Measurements from ENCODE around the gene SMC3. TPM values are rescaled to one million over a fixed set of nuclear protein-coding genes. Genes with fewer than 3 reads are reported as not detected.
"Not testable (repeated sequence)": the region's sequence is repeated elsewhere in the genome, so short reads cannot be mapped to it uniquely, and the experiment has no call there.

The SMC3 gene
- total RNA-seq, 4 donors from 2014 or later: 16.2 to 32.4 (median 28.1) TPM

DNA sequence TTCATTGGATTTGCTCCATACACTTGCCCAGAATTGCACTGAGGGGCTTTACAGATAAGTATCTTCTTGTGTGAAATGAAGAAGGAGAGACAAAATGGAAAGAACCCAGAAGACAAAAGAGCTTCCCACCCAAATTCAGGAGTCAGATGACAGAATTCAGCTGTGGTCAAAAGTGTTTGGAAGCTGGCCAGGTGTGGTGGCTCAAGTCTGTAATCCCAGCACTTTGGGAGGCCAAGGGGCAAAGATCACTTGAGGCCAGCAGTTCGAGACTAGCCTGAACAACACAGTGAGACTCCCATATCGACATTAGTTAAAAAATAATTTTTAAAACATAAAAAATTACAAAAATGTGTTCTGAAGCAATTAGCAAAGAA, 42.6 kb upstream of the SMC3 start:
- TF ChIP-seq, protein P1, sequence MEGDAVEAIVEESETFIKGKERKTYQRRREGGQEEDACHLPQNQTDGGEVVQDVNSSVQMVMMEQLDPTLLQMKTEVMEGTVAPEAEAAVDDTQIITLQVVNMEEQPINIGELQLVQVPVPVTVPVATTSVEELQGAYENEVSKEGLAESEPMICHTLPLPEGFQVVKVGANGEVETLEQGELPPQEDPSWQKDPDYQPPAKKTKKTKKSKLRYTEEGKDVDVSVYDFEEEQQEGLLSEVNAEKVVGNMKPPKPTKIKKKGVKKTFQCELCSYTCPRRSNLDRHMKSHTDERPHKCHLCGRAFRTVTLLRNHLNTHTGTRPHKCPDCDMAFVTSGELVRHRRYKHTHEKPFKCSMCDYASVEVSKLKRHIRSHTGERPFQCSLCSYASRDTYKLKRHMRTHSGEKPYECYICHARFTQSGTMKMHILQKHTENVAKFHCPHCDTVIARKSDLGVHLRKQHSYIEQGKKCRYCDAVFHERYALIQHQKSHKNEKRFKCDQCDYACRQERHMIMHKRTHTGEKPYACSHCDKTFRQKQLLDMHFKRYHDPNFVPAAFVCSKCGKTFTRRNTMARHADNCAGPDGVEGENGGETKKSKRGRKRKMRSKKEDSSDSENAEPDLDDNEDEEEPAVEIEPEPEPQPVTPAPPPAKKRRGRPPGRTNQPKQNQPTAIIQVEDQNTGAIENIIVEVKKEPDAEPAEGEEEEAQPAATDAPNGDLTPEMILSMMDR (IDR thresholded peaks at IDR 0.05): no peak
- TF ChIP-seq POLR2A (IDR thresholded peaks at IDR 0.05): no peak
- no peaks in the 10 kb centered on the region for H3K27me3 ChIP-seq
- H3K36me3 ChIP-seq: no peaks in the 10 kb centered on the region
- no peak for DNase-seq
- intact Hi-C loops (cut with DNase I): no loop called here
- no peak overlapping the region for H3K27ac ChIP-seq
- WGBS, 2 donors: 76 to 77% methylated on average over 2 of the region's 2 CpGs
- H3K4me3 ChIP-seq: no peak overlapping the region
- peaks cover 0 to 8% (median 0%) of the 10 kb centered on the region in 3 donors for H3K4me1 ChIP-seq
- H3K9me3 ChIP-seq: no peaks in the 10 kb centered on the region

DNA sequence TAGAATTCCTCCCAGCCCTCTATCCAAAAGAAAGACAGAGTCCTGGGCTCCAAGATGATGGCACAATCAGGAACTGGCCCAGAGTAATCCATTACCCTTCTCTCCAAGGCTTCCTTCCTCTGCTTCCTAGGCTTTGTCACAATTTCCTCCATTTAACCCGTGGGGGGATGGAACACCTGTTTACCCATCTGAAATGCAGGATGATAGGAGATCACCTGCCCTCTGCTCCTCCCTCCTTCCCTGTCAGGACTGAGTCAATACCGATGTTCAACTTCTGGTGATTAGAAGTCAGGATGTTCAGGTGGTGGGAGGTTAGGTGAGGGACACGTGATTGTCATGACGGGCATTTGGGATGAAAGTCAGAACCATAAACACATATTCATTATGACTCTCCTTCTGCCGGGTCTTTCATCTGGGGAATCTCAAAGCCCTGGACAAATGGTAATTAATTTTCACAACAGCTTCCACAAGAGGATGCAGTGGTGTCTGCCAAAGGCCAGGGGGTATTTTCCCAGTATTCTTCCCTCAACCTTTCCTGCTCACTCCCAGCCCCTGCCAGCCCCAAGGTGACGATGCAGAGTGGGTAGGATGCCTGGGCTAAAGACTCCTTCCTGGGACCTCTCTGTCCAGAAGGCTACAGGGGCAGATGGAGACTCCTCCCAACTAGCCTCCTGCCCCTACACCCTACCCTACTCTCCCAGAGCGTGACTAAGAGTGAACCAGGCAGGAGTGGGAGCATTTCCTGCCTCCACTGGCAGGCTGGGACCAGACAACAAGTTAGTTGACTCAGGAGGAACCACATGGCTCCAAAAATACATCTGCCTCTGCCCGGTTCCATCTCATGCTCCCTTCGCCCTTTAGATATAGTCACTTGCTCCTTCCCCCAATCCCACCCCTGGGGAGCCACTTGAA, 41.9 kb upstream of the SMC3 start:
- intact Hi-C loops (cut with DNase I): no loop called here
- no peaks in the 10 kb centered on the region for H3K36me3 ChIP-seq
- H3K27ac ChIP-seq: no peak overlapping the region
- no peak for DNase-seq
- no peak for TF ChIP-seq POLR2A (IDR thresholded peaks at IDR 0.05)
- peaks cover 0 to 15% (median 5%) of the 10 kb centered on the region in 3 donors for H3K4me1 ChIP-seq
- no peaks in the 10 kb centered on the region for H3K9me3 ChIP-seq
- 53 to 63% methylated on average over 7 to 8 of the region's 9 CpGs for WGBS, 2 donors
- H3K27me3 ChIP-seq: peaks cover 0 to 8% (median 0%) of the 10 kb centered on the region in 4 donors
- H3K4me3 ChIP-seq: no peak overlapping the region

DNA sequence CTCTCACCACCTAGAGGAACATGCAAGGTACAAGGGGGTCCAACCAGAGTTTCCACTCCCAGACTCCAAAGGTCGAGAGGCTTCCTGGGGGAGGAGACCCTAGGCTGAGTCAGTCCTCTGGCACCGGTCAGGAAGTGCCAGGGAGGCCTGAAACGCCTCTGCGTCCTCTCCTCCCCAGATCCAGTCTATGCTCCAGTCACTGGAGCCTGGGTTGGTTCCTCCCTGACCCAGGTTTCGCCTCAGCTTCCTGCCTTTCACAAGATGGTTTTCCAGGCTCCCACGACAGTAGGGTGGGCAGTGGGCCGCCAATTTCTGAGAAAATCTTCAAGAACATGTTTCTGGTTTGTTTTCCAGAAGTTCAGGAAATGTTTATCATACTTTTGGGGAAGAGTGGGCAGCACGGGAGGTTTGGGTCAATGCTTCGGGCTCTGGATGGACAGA, 39.7 kb upstream of the SMC3 start:
- Histone ChIP-seq H3K36me3 (no peaks in the 10 kb centered on the region), H3K27ac (no peak overlapping the region), H3K9me3 (no peaks in the 10 kb centered on the region), H3K4me3 (no peak overlapping the region), H3K27me3 (peaks cover 0 to 10% (median 0%) of the 10 kb centered on the region in 4 donors), H3K4me1 (peaks cover 0 to 17% (median 5%) of the 10 kb centered on the region in 3 donors)
- no peak for DNase-seq
- 84 to 93% methylated on average over 5 to 8 of the region's 9 CpGs for WGBS, 2 donors
- intact Hi-C loops (cut with DNase I): no loop called here
- TF ChIP-seq, protein P1 (IDR thresholded peaks at IDR 0.05): no peak
- no peak for TF ChIP-seq POLR2A (IDR thresholded peaks at IDR 0.05)

DNA sequence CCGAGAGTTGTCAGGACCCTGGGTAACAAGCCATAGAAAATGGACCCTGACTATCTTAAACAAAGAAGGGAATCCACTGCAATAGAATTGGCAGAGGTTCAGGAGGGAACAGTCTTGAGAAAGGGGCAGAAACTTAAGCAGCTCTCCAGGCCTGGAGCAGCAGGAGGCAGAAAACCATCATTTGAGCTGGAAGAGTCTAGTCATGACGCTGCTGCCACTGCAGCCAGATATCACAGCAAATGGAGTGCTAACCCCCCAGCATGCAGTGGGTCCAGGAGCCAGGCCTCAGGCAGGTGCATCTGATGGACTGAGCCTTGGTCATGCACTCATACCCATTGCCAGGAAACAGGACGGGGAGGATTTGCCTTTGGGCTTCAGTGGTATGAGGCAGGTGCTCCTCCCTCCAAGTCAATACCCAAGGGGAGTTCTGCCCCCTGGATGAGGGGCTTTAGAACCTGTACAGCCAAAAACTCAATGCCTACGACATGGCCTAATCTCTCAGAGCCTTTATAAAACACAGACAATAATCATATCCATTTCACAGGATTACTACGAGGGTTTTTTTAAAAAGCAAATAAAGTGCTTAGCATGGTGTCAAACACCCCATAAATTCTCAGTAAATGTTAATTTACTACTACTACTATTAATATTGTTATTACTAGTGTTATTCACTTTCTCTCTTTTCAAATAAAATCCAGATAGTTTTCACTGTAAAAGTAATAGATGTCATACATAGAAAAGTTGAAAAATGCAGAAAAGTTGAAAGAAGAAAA, 39.1 kb upstream of the SMC3 start:
- H3K27me3 ChIP-seq: peaks cover 0 to 10% (median 0%) of the 10 kb centered on the region in 4 donors
- no peak for DNase-seq
- 69 to 72% methylated on average over 4 to 5 of the region's 5 CpGs for WGBS, 2 donors

DNA sequence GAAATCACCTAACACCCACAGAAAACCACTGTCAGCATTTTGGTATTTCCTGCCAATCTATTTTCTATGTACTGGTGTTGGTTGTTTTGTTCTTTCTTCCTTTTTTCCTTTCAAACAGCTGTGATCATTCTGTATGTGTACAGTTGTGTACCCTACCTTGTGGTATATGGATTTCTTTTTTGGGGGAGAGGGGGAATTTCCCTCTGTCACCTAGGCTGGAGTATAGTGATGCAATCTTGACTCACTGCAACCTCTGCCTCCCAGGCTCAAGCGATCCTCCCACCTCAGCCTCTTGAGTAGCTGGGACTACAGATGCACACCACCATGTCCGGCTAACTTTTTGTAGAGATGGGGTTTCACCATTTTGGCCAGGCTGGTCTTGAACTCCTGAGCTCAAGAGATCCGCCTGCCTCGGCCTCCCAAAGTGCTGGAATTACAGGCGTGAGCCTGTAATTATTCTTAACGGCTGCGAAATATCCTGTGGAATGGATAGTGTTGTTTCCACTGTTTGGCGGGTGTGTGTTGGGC, 38.4 kb upstream of the SMC3 start:
- H3K27me3 ChIP-seq; H3K4me3 ChIP-seq; H3K27ac ChIP-seq; intact Hi-C loops (cut with DNase I); H3K36me3 ChIP-seq; DNase-seq; H3K9me3 ChIP-seq: not testable (repeated sequence)
- peaks cover 0 to 17% (median 5%) of the 10 kb centered on the region in 3 donors for H3K4me1 ChIP-seq
- WGBS, 2 donors: 93 to 95% methylated on average over 3 to 7 of the region's 8 CpGs

More for the DNA sequence above, 39.1 kb upstream of the SMC3 start:
- no peak overlapping the region for H3K27ac ChIP-seq
- no peak overlapping the region for H3K4me3 ChIP-seq
- H3K9me3 ChIP-seq: no peaks in the 10 kb centered on the region
- H3K4me1 ChIP-seq: peaks cover 0 to 17% (median 5%) of the 10 kb centered on the region in 3 donors
- TF ChIP-seq, protein P1 (IDR thresholded peaks at IDR 0.05): no peak
- TF ChIP-seq POLR2A (IDR thresholded peaks at IDR 0.05): no peak
- H3K36me3 ChIP-seq: no peaks in the 10 kb centered on the region
- intact Hi-C loops (cut with DNase I): no loop called here

Measured in esophagus squamous epithelium (tissue), 5 donors.